Stimulated activated memory B cell treated with anti-CD40 and anti-IgM and Interleukin-4, amounts not matched to agents 10 μg/mL and 1 μg/mL and 100 μg/mL, for 72 hours (primary cell): ENCODE results near the gene SLC25A25.

Experiments used
- ATAC-seq: fragments of 150-1000 bp; cut with Tn5 transposase; 2 replicates; pipeline ENCODE4 v1.10.0; 2021
- H3K27ac Mint-ChIP-seq: one replicate; pipeline ENCODE4 v1.8.0; 2022; ENCODE audit warnings: mild to moderate bottlenecking, mixed read lengths
- H3K27me3 Mint-ChIP-seq: one replicate; pipeline ENCODE4 v1.8.0; 2022; ENCODE audit warnings: mixed read lengths
- H3K36me3 Mint-ChIP-seq: one replicate; pipeline ENCODE4 v1.8.0; 2022; ENCODE audit warnings: mixed read lengths
- H3K4me1 Mint-ChIP-seq: one replicate; pipeline ENCODE4 v1.8.0; 2022; ENCODE audit warnings: mixed read lengths
- H3K4me3 Mint-ChIP-seq: one replicate; pipeline ENCODE4 v1.8.0; 2022; ENCODE audit warnings: mild to moderate bottlenecking, moderate library complexity, mixed read lengths
- H3K9me3 Mint-ChIP-seq: one replicate; pipeline ENCODE4 v1.8.0; 2022; ENCODE audit warnings: mixed read lengths

SLC25A25 gene

GRCh38 chr9:128144239-128145181 lies 76.5 kb downstream of the SLC25A25 start:
- no peaks in the 10 kb centered on the region for H3K9me3 Mint-ChIP-seq
- no peak overlapping the region for H3K27ac Mint-ChIP-seq
- H3K4me3 Mint-ChIP-seq: no peak overlapping the region
- H3K27me3 Mint-ChIP-seq: peaks cover 17% of the 10 kb centered on the region
- H3K4me1 Mint-ChIP-seq: peaks cover 6% of the 10 kb centered on the region
- H3K36me3 Mint-ChIP-seq: no peaks in the 10 kb centered on the region
- ATAC-seq: peak; percentile 17

DNA sequence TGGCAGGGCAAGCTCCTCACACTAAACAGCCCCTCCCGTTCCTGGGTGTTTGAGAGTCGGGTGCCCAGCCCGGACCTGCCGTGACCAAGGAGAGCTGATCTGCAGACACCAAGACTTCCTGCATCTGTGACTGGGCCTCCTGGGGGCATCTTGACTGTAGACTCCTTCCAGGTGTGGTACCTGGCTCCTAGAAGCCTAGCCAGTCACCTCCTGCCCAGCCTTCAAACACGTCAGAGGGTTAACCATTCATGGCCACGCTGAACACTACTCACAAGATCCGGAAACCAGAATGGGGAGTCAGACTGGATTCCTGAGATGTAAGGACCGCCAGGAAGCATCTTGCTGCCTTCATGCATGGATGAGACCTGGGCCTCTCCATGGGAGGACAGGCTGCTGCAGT lies 77.5 kb downstream of the SLC25A25 start:
- H3K4me3 Mint-ChIP-seq: no peak overlapping the region
- H3K36me3 Mint-ChIP-seq: no peaks in the 10 kb centered on the region
- peaks cover 6% of the 10 kb centered on the region for H3K4me1 Mint-ChIP-seq
- no peak overlapping the region for H3K27ac Mint-ChIP-seq
- H3K27me3 Mint-ChIP-seq: peaks cover 20% of the 10 kb centered on the region
- no peak for ATAC-seq
- no peaks in the 10 kb centered on the region for H3K9me3 Mint-ChIP-seq

DNA sequence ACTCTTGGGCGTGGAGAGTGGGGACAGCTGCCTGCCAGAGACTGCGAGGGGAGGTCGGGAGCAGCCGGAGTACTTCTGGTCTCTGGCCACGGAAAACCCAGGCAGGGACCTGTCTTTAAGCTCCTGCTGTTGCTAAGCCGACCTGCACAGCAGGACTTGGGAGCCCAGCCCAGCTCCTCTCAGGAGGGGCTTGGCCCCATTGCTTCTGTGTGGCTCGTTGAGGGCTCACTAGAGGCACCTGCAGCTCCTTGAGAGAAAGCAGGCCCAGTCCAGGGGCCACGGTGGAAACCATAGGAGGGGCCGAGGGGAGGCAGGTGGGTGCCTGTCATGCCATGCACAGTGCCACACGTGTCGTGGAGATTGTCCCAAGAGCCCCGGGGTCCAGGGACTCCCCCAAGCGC lies 77.9 kb downstream of the SLC25A25 start:
- H3K4me3 Mint-ChIP-seq: no peak overlapping the region
- ATAC-seq: no peak
- H3K4me1 Mint-ChIP-seq: peaks cover 10% of the 10 kb centered on the region
- H3K9me3 Mint-ChIP-seq: no peaks in the 10 kb centered on the region
- H3K27me3 Mint-ChIP-seq: peaks cover 24% of the 10 kb centered on the region
- no peaks in the 10 kb centered on the region for H3K36me3 Mint-ChIP-seq
- no peak overlapping the region for H3K27ac Mint-ChIP-seq

DNA sequence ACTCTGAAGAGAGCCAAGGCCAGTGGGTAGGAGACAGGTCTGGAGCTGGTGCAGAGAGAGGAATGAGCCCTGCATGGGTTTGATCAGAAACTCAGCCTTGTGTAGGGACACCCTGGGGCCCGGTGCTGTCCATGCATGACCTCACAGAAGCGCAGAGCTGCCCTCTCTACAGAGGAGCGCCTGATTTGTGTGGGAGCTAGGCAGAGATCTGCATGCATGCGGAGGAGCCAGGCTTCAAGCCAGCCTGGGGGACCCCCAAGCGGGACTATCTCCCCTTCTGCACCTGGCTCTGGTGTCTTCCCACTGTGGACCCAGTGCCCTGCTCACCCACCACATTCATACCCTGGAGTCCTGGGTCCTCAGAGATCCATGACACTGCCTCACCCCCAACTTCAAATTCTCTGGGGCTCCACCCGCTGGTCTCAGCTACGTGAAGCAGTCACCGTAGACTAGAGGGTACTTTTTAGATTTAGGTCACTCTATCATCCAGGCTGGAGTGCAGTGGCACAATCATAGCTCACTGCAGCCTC lies 78.6 kb downstream of the SLC25A25 start:
- Mint-ChIP-seq H3K4me3 (no peak overlapping the region), H3K4me1 (peaks cover 11% of the 10 kb centered on the region), H3K27me3 (peaks cover 29% of the 10 kb centered on the region), H3K36me3 (no peaks in the 10 kb centered on the region), H3K27ac (no peak overlapping the region), H3K9me3 (no peaks in the 10 kb centered on the region)
- no peak for ATAC-seq

DNA sequence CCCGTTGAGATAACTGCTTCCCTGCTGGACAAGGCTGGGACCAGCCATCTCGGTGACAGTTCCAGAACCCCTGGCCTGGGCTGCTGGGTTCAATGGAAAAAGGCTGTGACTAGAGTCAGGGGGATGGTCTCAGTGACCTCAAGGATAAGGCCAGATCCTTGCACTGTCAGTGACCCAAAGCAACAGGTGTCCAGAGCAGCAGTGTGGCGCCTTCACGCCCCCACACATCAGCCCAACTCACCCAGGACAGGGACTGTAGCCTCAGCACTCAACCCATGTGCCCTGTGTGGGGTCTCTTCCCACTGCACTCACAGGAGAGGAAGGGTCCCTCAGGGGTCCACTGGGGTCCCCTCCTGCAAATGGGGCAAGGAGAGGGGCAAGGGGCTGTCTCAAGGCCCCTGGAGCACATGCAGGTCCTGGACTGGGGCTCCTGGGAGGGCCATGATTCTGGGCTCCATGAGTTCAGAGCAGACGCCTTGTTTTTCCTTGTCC lies 80.5 kb downstream of the SLC25A25 start:
- Mint-ChIP-seq H3K4me1 (peaks cover 8% of the 10 kb centered on the region), H3K27me3 (peaks cover 16% of the 10 kb centered on the region), H3K4me3 (no peak overlapping the region), H3K36me3 (no peaks in the 10 kb centered on the region), H3K27ac (no peak overlapping the region), H3K9me3 (no peaks in the 10 kb centered on the region)
- ATAC-seq: no peak

DNA sequence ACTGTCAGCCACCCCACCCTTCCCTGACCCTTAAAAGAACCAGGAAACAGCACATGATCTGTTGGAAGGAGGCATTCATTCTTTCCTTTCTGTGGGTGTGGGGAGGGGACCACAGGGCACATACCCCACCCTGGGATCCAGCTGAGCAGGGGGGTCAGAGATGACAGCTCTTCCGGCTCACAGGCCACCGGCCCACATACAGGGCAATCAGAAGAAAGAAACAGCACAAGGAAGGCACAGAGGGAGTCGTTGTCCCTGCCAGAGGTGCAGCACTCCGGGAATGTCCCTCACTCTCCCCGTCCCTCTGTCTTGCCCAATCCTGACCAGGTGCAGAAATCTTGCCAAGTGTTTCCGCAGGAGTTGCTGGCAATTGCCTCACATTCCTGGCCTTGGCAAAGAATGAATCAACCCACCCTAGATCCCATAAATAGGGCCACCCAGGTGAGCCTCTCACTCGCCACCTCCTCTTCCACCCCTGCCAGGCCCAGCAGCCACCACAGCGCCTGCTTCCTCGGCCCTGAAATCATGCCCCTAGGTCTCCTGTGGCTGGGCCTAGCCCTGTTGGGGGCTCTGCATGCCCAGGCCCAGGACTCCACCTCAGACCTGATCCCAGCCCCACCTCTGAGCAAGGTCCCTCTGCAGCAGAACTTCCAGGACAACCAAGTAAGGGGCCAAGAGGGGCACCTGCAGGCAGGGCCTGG lies 81.1 kb downstream of the SLC25A25 start, which contains the start of gene LCN2:
Gene LCN2 (plus strand): TSS at position 453 of the 701 bp plus-strand sequence. CDS start 73 bp downstream, at position 526.
- H3K36me3 Mint-ChIP-seq: no peaks in the 10 kb centered on the region
- H3K9me3 Mint-ChIP-seq: no peaks in the 10 kb centered on the region
- H3K4me3 Mint-ChIP-seq: no peak within 1 kb of the TSS
- H3K27me3 Mint-ChIP-seq: peaks cover 12% of the 10 kb centered on the region
- peaks cover 5% of the 10 kb centered on the region for H3K4me1 Mint-ChIP-seq
- no peak for ATAC-seq
- H3K27ac Mint-ChIP-seq: no peak within 1 kb of the TSS

DNA sequence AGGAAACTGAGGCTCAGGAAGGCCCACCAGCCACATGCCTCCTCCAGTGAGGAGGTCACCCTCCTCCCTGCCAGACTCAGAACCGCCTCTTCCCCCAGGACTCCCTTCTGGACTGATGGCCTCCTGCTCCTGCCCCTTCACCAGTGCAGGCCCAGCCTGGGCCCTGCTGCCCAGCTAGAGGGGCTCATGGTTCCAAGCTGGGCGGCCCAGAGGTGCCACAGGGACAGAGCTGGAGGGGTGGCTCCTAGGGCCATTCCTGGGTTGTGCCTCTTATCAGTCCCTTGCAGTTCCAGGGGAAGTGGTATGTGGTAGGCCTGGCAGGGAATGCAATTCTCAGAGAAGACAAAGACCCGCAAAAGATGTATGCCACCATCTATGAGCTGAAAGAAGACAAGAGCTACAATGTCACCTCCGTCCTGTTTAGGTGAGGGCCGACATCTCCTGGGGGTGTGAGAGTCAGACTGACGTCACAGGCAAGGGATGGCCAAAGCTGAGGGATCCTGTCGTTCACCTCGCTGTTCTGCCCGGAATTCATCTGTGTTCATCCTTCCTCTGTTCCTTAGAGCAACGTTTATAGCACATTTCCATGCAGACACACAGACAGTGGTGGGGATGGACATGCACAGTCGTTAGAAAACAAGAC lies 82.0 kb downstream of the SLC25A25 start:
- no peaks in the 10 kb centered on the region for H3K36me3 Mint-ChIP-seq
- ATAC-seq: no peak
- H3K4me1 Mint-ChIP-seq: peaks cover 5% of the 10 kb centered on the region

DNA sequence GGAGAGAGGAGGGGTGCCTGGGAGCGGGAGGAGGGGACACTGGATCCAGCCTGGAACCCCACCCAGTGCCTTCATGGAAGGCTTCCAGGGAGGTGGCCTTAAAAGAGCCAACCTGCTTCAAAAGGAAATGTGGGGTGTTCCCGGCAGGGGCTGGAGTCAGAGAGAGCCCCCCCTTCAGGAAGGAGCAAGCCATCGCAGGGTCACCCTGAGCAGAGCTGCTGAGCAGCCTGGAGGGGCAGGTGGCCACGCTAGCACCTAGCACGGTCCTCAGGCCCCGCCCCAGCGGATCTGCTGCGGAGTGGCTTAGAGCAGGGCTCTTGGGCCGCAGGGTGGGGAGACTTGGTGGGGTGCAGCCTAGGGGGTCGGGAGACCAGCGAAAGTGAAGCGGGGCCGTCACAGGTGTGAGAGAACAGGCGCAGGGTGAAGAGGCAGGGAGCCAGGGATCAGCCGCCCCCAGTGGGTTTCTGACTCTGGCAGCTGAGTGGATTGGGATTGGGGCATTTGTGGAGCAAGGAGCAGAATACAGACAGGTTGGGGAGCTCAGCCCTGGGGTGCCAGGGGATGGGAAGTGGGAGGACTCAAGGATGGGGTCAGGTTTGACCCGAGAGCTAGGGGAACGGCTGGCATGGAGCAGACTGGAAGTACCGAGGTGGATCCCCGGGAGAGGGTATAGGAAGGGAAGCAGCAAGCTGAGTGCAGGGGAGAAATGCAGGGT lies 82.7 kb downstream of the SLC25A25 start:
- H3K36me3 Mint-ChIP-seq: no peaks in the 10 kb centered on the region
- H3K4me1 Mint-ChIP-seq: peaks cover 5% of the 10 kb centered on the region
- H3K9me3 Mint-ChIP-seq: no peaks in the 10 kb centered on the region
- H3K27me3 Mint-ChIP-seq: peaks cover 12% of the 10 kb centered on the region
- no peak overlapping the region for H3K4me3 Mint-ChIP-seq
- peak overlapping the region; percentile 4 for H3K27ac Mint-ChIP-seq
- ATAC-seq: peak; percentile 15

More for the DNA sequence above, 82.0 kb downstream of the SLC25A25 start:
- Mint-ChIP-seq H3K27ac (no peak overlapping the region), H3K4me3 (no peak overlapping the region), H3K27me3 (peaks cover 12% of the 10 kb centered on the region), H3K9me3 (no peaks in the 10 kb centered on the region)

GRCh38 chr9:128151309-128152132 lies 83.5 kb downstream of the SLC25A25 start:
- no peak for ATAC-seq

DNA sequence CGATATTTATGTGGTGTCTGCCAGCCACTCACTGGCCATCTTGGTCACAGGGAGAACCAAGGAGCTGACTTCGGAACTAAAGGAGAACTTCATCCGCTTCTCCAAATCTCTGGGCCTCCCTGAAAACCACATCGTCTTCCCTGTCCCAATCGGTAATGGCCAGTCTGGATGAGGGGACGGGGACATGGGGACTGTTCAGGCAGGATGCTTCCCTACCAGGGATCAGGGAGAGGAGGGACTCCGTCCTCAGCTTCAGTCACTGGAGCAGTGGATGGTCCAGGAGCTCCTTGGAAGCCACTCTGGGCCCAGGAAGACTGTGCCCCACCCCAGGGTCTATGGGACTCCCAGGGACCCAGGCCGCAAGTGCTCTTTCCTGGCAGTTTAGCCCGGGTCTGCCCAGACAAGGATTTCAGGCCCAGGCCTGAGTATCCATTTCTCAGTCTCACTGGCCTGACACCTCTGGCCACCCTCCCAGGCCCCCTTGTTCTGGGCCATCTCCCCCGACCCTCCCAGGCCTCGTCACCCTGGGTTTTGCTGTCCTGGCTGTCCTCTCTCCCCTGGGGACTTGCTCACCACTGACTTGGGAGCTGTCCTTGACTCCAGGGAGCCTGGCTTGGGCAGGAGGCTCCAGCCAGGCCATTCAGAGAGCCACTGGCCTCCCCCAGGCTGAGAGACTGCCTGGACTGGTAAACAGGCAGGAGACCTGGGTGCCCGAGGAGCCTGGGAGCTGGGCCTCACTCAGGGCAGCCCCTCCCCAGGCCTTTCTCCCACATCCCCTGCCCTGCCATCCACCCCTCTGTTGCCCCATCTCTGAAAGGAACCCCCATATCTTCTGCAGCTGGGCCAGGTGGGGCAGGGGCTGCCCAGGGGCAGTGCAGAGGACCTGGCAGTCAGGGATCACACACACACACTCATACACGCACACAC lies 84.4 kb downstream of the SLC25A25 start:
- ATAC-seq: no peak
- Mint-ChIP-seq H3K27ac (no peak overlapping the region), H3K36me3 (no peaks in the 10 kb centered on the region), H3K4me3 (no peak overlapping the region), H3K27me3 (peaks cover 12% of the 10 kb centered on the region), H3K9me3 (no peaks in the 10 kb centered on the region), H3K4me1 (peaks cover 5% of the 10 kb centered on the region)

More at GRCh38 chr9:128151309-128152132, 83.5 kb downstream of the SLC25A25 start:
- Mint-ChIP-seq H3K4me1 (peaks cover 5% of the 10 kb centered on the region), H3K27me3 (peaks cover 12% of the 10 kb centered on the region), H3K36me3 (no peaks in the 10 kb centered on the region), H3K4me3 (no peak overlapping the region), H3K9me3 (no peaks in the 10 kb centered on the region), H3K27ac (no peak overlapping the region)

DNA sequence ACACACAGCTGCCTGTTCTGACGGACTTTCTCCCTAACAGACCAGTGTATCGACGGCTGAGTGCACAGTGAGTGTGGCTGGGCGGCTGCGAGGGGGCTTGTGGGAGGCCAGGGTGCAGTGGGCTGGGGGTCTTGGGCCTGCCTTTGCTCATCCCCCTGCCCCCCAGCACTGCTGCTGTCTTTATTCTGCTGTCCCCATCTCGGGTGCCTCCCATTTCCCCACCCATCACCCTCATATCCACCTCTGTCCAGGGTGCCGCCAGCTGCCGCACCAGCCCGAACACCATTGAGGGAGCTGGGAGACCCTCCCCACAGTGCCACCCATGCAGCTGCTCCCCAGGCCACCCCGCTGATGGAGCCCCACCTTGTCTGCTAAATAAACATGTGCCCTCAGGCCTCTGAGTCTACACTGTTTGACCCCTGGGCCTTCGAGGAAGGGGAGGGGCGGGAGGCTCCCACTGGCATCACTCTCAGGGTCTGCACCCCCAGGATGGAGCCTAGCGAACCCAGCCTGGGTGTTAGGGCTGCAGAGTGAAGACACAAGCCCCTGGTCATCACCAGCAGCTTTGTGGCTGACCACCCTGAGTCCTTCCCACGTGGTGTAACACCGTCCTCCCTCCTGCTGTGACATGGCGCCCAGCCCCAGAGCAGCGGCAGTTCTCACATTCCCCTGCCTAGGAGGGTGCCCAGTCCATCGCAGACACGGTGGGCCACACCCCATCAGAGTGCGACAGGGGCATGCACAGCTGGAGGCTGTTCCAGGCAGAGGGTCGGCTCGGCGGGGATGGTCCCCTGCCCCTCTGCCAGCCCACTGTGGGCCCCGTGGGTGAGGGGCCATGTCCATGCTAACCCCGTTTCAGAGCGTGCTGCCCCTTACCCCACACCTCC lies 85.3 kb downstream of the SLC25A25 start:
- no peak for ATAC-seq
- Mint-ChIP-seq H3K27me3 (peaks cover 12% of the 10 kb centered on the region), H3K4me1 (peaks cover 5% of the 10 kb centered on the region), H3K27ac (no peak overlapping the region), H3K9me3 (no peaks in the 10 kb centered on the region), H3K4me3 (no peak overlapping the region), H3K36me3 (no peaks in the 10 kb centered on the region)

- peaks cover 12% of the 10 kb centered on the region for H3K27me3 Mint-ChIP-seq
These were observed 86.1 kb downstream of the SLC25A25 start for GRCh38 chr9:128153947-128154695.

More at GRCh38 chr9:128153947-128154695, 86.1 kb downstream of the SLC25A25 start:
- no peak for ATAC-seq
- Mint-ChIP-seq H3K4me1 (peaks cover 6% of the 10 kb centered on the region), H3K4me3 (no peak overlapping the region), H3K9me3 (no peaks in the 10 kb centered on the region), H3K27ac (no peak overlapping the region), H3K36me3 (no peaks in the 10 kb centered on the region)
